ENCODE measurements around the gene SMAD6.
"Not testable (repeated sequence)": the region's sequence is repeated elsewhere in the genome, so short reads cannot be mapped to it uniquely, and the experiment has no call there.

Gene SMAD6

DNA sequence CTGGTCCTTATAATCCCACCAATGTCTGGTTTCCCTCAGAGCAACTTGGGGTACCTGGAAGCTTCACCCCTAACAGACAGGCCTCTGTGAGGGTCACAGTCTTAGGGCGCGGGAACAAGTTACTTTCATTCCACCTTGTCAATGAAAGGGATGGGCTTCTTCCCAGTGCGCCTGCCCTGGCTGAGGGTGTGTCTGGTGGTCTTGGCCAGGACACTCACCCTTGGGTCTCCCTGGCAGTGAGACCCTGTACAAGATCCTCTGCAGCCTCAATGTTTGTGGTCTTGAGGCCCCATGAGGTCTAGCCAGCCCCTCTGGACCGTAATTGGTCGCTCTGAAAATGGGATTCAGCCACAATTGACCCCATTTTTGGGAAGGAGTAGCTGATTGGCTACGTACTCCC is 40.2 kb downstream of the SMAD6 start:
- DNase-seq (ENCODE audit: low read depth in 2 of 2): no peak

DNA sequence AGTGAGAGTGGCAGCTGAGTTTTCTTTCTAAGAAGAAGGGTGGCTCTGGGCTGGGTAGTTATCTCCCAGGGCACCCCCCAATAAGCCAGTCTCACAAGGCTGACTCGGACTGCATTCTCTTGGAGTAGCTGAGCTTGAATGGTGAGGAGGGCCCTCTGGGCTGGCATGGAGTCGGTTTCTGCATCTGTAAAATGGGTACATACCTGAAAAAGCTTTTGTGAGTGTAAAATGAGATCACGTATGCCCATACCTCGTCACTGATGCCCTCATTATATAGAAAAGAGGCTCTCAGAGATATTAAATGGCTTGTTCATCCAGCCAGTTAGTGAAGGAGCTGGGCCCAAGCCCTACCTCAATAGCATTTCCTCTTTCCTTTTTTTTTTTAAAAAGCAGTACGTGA is 41.2 kb downstream of the SMAD6 start:
- DNase-seq (ENCODE audit: low read depth in 2 of 2): no peak

DNA sequence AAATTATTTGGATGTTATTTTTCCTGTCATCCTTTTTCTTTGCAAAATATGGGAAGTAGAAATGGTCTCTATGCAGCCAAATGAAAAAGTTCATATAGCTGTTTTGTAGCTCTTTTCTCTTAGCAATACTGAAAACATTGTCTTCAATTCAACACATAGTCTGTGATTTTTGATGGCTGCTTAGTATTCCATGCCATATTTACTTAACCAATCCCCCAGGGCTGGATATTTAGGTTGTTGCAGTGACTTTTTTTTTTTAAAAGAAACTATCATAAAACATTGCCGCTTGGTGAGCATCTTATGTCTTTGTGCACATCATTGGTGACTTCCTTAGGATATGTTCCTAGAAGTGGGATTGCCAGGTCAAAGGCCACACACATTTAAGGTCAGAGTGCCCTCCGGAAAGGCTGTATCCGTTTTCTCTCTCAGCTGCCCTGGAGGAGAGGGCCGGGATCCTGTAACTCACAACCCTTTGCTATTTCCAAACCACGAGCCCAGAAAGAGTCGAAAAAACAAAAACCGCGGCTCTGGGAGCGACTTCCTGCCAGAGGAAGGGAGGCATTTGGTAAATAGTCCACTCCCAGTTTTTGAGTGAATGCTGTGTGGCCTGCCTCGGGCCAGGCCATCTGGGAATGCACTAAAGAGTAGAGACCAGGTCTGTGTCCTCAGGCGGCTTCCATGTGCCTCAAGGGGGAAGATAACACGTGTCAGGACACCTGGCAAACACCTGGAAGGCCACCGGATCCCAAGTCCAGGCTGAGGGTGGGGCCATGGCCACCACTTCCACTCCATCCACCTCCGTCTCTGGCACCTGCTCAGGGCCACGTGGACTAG is 41.9 kb downstream of the SMAD6 start:
- DNase-seq (ENCODE audit: low read depth in 2 of 2): no peak

DNA sequence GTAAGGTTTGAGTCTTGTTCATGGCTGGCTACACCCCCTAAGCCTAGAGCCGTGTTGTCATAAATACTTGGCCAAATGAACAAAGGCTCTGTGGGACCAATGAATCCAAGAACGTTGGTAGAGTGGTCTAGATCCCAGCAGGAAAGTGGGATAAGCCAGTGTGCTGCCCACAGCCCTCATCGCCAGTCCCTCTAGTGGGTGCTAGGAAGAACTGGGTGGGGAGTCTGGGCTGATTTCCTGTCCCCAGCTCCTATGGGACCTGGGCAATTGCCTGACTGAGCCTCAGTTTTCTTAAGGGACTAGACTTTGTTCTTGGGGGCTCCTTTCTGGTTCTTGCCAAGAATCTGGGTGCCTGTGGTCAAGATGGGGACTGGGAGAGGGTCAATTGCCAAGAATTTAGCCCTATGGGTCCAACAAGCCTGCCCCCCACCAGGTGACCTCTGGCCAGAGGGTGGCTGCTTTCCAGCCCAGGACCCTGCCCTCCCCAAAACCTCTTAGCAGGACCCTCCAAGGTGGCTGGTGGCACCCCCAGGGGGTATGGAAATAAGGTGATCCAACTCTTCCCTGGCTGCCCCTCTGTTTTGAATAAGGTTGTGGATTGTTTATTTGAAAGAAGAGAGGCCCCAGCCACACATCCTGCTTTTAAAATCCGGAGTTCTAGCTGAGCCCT is 42.7 kb downstream of the SMAD6 start:
- no peak for DNase-seq (ENCODE audit: low read depth in 2 of 2)

DNA sequence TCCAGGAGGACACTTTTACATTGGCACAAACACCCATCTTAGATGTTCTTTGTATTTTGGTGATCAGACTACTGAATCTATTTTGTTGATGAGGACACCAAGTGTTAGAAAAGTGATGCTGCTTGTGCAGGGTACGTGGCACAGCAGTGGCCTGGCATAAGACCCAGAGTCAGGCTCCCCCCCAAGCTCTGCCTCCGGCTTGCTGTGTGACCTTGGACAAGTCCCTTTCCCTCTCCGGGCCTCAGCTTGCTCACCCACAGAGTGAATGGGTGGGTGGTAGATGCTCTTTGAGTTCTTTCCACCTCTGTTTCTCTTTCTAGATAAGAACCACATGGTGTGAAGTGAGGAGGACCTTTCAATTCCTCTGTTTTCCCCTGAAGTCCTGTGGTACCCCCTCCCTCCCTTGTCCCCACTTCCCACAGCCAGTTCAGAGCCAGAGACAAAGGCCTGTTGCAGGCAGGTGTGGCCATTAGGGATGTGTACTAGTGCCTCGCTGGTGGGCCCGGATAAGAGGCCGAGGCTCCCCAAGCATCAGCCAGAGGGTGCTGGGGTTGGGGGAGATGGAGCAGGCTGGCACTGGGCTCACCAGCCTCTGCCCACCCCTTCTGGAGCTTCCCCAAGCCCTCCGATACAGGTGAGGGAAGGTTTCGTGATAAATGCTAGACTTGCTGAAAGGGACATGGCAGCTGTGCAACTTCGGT is 43.6 kb downstream of the SMAD6 start:
- DNase-seq (ENCODE audit: low read depth in 2 of 2): no peak

DNA sequence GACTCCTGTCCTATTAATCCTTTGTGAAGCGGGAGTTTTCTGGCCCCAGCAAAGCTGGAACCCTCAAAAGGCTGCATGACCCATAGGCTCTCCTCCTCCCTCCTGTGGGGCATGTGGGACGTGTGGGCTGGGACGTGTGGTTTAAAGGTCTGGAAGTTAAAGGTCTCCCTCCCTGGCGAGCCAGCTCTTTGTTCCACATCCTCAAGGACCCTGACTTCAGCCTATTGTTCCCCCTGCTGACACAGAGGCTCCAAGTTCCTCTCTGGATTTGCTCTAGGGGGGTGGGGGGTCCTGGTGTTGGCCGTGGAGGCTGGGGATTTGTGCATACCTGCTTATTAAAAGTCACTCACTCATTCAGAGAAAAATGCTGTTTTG is 44.2 kb downstream of the SMAD6 start:
- DNase-seq (ENCODE audit: low read depth in 2 of 2): no peak

DNA sequence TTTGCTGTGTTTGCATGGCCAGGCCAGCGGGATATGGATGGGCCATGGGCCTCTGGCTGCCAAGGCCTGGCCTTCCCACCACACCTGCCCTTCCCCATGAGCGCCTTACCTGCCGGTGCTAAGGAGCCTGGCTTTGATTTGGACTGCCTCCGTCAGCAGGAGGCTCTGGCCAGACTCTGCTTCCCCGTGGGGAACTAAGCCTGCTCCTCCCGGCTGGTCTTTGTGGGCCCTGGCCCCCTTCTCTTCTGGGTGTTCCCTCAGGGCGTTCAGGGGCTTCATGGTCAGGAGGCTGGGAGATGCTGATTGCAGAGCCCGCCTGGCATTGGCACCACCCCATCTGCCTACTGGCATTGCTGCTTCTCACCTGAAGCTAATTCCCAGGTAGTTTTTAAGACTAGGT is 45.2 kb downstream of the SMAD6 start:
- no peak for DNase-seq (ENCODE audit: low read depth in 2 of 2)

DNA sequence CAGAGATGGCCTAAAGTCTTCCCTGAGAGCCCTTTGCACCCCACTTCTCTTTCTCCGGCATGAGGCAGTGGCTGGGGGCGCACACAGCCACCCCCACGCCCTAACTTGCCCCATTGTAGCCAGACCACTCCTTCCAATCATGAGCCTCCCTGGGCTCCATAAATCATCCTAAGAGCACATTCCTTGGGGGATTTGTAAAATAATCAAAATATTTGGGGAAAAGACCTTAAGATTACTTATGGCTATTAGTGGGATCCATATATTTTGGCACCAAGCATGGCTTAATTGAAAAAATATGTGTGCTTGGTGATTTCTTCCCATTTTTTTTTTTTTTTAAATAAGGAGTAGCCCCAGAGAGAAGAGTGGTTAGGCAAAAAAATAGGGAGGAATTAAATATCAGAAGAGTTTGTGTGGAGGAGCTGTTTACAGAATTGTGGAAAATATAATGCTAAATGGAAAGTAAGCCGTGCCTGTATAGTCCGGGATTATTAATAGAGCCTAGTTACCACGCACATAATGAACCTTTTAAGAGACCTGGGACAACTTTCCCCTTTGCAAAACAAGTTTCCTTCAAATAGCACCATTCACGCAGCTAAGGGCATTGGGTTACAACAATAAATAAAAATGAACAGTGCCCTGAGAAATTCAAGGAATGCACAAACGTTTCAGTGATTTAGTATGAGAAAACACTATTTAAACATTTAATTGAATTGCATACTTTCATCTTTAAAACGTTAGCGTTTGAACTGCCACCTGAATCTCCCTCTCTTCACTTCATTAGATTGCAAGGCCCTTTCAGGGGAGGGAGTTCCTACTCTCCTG is 46.1 kb downstream of the SMAD6 start:
- DNase-seq (ENCODE audit: low read depth in 2 of 2): no peak

DNA sequence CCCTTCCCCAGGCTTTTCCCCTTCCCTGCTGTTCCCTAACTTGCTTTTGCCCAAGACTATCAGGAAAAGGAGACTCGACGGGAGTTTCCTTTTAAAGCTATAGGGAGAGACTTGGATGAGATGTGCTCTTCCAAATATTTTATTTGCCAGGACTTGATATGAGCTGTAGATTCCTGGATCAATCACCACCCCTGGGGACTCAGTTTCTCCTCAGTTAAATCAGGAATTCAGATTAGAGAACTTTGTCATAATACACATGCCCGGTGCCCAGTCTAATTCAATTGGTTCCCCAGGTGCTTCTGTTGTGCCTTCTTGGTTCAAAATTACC is 46.6 kb downstream of the SMAD6 start:
- no peak for DNase-seq (ENCODE audit: low read depth in 2 of 2)

DNA sequence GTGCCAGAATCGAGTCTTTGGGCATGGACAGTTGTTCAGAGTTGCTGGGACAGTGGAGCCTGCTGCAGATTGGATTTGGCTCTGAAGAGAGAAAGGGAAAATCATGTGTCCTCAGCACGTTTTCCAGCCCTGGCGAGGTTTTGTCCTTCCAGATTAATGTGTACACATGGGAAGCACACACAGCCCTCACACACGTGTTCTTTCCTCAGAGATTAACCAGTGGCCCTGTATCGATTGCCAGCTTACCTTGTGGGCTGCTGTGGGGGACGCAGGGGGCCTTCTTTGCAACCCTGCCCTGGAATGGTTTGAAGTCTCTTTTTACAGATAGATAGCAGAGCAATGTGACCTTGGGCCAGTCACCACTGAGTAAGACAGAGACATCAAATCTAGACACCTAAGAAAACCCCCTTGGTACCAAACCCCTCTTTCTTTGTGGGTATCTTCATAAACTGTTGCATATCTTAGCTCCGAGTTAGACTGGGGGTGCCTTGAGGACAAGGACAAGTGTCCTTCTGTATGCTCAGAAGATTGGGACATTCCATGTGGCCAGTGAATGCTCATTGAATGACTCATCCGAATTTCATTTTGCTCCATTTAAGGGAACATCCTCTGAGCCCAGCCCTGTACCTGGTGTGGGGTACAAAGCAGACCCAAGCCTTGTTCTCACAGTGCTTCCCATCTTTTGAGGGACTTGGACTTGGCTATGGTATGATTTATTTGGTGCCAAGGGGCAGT is 48.0 kb downstream of the SMAD6 start:
- no peak for DNase-seq (ENCODE audit: low read depth in 2 of 2)

DNA sequence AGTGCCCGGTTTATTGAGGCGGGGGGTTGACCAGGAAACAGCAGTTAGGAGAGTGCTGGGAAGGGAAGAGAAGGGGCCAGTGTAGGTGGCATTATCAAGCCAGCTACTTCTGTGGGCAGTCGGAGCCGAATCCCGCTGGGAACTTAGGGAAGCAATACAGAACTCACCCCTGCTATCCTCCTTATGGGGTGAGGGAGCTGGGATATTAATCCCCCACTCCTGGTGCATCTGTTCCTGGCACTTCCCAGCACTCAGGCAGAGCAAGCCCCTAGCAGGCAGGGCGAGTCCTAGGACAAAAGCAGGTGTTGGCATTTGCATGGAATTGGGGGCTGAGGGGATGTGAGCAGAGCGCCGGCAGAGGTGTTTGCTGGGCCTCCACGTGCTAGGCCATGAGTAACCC is 48.6 kb downstream of the SMAD6 start:
- no peak for DNase-seq (ENCODE audit: low read depth in 2 of 2)

DNA sequence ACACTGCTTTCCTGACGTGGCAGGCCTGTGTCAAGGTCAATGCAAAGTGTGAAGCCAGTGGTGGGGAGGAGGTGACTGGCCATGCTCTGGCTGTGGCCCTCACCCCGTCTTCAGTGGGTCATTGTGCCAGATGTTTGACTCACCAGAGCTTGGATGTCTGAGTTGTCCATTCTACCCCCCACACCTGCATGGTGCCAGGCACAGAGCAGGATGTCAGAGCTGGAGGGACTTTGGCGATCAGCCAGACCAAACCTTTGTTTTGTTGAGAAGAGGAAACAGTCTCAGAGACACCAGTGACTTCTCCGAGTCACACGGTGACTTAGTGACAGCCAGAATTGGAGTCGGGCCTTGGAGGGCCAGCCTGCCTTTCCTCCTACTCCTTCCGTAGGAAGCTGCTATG is 49.5 kb downstream of the SMAD6 start:
- DNase-seq (ENCODE audit: low read depth in 2 of 2): no peak

DNA sequence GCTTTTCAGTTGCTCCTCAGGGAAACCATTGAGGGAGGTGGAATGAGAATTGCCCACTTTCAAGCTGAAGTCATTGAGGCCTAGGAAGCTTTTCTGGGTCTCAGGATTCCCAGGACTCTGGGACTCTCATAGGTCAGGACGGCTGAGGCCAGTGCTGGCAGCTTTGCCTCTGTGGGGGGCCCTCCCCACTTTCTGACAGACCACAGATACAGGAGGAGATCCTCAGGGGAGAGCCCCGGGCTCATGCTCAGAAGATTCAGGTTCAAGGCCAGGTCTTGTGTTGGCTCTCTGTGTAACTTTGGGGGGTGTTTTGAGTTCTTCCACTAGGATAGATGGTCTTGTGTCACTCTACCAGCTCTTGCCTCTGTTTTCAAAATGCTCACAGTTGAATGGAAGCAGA is 50.0 kb downstream of the SMAD6 start:
- no peak for DNase-seq (ENCODE audit: low read depth in 2 of 2)

DNA sequence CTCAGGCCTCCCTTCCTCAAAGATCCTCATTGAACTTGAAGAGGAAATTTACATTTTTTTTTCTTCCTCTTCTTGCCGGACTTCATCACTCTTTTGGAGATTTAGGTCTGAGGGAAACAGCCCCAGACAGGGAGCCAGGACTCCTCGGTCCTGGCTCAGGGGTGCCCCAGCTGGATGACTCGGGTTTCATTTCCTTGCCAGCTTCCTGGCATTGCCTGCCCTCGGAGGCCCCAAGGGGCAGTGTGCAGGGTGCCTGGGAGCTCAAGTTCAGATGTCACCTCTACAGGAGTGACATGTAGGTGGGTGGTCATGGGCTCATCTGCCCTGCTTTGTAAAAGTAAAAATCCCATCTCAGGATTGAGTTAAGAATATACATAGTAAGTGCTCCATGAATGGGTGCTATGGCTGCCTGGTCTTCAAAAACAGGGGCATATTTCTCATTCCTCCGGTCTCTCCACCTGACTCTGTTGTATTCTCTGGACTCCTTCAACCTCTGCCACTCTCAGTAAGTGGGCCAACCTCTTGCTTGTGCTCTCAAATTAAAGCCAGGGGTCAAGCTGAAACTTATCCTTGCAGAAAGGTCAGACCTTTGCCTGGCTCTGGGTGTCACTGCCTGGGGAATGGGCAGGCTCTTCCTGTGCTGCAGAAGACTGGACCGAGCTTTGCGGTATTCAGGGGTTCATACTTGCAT is 51.8 kb downstream of the SMAD6 start:
- DNase-seq (ENCODE audit: low read depth in 2 of 2): no peak

DNA sequence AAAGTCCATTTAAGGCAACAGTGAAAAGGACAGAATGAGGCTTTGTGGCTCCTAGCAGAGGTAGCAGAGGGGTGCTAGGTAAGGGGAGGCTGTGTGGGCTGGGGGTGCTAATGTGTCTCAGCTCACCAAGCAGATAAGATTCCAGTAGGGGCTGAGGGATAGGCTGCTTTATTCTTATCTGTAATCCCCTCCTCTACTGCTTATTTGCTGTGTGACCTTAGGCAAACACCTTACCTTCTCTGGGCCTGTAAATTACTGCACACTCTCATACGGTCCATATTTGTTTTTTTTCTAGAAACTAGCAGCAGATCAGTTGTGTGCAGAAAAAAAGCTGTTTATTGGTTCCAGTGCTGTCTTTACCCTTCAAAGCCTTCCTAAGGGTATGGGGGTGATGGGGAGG is 52.8 kb downstream of the SMAD6 start:
- no peak for DNase-seq (ENCODE audit: low read depth in 2 of 2)

DNA sequence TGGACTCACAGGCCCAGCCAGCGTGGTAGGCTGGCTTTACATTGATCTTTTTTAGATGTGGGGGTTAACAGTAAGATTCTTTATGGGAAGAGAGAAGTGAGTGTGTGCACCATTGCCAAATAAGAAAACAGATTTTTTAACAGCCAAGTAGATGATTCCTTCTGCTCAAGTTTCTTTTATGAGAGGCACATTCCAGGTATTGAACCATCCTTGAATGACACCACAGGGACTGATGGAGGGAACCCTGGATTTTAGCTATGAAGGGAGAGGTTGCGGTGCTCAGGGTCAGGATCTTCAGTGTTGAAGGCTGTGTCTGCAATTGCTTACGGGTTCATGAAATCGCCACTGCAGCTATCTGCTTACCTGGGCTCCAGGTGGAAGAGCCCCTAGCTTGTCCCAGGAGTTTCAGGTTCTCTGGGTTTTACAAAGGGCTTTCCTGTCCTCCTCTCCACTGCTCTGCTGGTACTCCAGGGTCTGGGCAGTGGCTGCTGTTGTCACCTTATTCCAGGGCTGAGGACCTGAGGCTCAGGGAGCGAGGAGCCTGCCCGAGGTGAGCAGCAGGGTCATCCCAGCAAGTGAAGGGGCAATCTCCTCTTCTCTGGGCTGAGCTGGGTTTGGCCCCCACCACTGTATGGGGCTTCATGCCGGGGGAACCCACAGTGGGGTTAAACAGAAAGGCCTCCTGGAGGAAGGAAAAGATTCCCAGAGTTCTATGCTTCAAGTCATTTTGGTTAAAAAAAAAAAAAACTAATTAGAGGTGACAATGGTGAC is 53.4 kb downstream of the SMAD6 start:
- no peak for DNase-seq (ENCODE audit: low read depth in 2 of 2)

DNA sequence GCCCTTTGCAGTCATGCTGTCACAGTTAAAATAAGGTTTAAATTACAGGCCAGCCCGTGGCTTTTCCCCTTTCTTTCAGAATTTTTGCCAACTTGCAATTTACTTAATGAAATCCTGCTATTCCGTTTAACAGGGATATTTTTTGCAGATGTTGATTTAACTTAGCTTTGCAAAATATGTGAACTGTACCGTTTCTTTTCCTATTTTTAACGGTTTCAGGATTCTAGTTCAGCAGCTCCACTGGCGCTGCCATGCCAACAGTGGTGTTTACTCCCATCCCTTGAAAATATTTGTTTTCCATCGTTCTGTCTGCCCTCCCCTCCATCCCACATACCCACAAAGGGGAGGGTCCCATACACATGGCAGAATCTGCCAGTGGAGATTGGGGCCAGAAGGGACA is 54.3 kb downstream of the SMAD6 start:
- DNase-seq (ENCODE audit: low read depth in 2 of 2): no peak

DNA sequence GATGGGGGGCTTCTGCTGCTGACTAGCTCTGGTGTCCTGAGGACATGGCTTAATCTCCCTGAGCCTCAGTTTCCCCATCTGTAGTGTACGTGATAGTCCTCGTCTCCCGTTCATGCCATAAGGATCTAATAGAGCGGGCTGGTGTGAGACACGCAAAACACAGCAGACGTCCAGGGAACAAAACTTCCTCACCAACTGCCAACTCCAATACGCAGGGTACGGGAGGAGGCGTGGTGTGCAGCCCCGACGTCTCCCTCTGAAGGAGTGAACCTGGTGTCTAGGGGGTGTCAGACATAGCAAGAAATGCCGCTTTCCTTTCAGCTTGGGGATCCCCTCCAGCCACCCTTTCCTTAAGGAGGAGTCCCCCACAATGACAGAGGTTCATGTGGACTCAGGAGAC is 55.0 kb downstream of the SMAD6 start:
- no peak for DNase-seq (ENCODE audit: low read depth in 2 of 2)

DNA sequence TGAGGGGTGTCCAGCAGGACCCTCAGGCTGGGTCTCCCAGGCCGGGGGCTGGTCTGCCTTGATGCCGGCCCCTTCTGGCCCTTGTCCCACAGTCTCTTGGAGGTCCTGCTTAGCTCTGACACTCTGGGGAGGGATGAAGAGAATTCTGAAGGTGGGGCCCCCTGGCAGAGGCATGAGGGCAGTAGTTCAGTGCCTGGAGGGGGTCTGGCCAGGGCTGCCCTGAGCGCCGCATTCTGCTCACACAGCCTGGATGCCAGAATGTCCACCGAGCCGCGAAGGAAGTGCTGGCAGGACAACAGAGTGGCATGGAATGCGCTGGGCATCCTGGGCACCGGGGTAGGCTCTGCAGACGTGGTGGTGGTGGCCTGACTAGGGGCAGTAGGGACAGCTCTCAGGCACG is 55.5 kb downstream of the SMAD6 start:
- no peak for DNase-seq (ENCODE audit: low read depth in 2 of 2)

DNA sequence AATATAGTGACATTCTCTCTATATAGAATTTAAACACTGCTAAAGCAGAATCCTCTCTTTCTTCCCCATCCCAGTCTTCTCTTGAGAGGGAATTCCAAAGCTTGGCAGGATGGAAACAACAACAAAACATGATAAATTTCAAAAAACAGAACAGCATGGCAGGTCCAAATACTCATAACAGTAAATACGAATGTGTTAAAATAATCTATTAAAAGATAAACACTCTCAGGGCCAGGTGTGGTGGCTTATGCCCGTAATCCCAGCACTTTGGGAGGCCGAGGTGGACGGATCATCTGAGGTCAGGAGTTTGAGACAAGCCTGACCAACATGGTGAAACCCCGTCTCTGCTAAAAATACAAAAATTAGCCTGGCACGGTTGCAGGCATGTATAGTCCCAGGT is 56.2 kb downstream of the SMAD6 start:
- DNase-seq (ENCODE audit: low read depth in 2 of 2): not testable (repeated sequence)

Measured in stimulated activated CD4-positive, alpha-beta T cell treated with anti-CD3 and anti-CD28 coated beads, Interleukin-4, amount 100 ng/mL, for 48 hours (primary cell).